Upper lobe of left lung (tissue), 4 donors: ENCODE data around the gene CS.

Experiments used
- CTCF ChIP-seq, 6 experiments: fragments of 450-650 bp in 4 of 6; fragments of 200-600 bp in 2 of 6; sonication (generic) in 2 of 6; IDR thresholded peaks; one replicate each; pipeline ENCODE4 v1.5.1; 2016 to 2019; ENCODE audit warnings: antibody characterized with exemption in 6 of 6
- POLR2A ChIP-seq, 4 donors: fragments of 450-650 bp; IDR thresholded peaks; one replicate each; pipeline ENCODE4 v1.5.1; 2016 to 2017; ENCODE audit warnings: antibody characterized with exemption in 4 of 4, mild to moderate bottlenecking in 2 of 4

GRCh38 chr12:56257491-56258067, 42.6 kb downstream of the CS start:
- TF ChIP-seq CTCF (IDR thresholded peaks at IDR 0.05) (no peak), POLR2A (IDR thresholded peaks at IDR 0.05) (no peak)
